Fibroblast of lung (primary cell): ENCODE data around the gene ARFGAP2.

Experiments
- EZH2 ChIP-seq: IDR thresholded peaks from 2 replicates; pipeline ENCODE4 v1.5.1; 2012; ENCODE audit warnings: low read length, control low read depth, mild to moderate bottlenecking; ENCODE audit errors: missing control alignments
- TF ChIP-seq, protein P1 (sequence below), 2 donors: IDR thresholded peaks in 1 of 2; conservative IDR thresholded peaks in 1 of 2; 1 replicate in 1 of 2; 2 replicates in 1 of 2; pipeline ENCODE4 v1.5.1; 2011 to 2012; ENCODE audit warnings: low read length in 2 of 2, control low read depth in 1 of 2, inconsistent platforms in 1 of 2, low read depth in 1 of 2, mild to moderate bottlenecking in 1 of 2

DNA sequence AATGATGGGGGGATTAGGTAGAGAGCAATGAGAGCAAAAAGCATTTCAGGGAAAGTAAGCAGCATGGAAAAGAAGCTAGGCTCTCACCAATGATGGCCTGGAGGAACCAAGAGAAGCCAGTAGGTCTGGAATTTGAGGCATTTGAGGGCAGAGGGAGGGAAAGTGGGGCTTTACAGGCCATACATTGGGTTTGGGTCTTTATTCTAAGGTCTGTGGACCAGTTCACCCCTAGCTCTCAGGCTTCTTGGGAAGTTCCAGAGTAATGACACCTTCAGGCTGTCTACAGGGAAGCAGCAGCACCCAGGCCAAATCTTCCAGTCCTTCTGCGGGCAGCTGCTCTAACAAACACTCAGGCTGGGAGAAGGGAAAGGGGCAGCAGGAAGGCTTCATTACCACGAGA is 29.4 kb downstream of the ARFGAP2 start:
- no peak for TF ChIP-seq EZH2
- TF ChIP-seq, protein P1, sequence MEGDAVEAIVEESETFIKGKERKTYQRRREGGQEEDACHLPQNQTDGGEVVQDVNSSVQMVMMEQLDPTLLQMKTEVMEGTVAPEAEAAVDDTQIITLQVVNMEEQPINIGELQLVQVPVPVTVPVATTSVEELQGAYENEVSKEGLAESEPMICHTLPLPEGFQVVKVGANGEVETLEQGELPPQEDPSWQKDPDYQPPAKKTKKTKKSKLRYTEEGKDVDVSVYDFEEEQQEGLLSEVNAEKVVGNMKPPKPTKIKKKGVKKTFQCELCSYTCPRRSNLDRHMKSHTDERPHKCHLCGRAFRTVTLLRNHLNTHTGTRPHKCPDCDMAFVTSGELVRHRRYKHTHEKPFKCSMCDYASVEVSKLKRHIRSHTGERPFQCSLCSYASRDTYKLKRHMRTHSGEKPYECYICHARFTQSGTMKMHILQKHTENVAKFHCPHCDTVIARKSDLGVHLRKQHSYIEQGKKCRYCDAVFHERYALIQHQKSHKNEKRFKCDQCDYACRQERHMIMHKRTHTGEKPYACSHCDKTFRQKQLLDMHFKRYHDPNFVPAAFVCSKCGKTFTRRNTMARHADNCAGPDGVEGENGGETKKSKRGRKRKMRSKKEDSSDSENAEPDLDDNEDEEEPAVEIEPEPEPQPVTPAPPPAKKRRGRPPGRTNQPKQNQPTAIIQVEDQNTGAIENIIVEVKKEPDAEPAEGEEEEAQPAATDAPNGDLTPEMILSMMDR (conservative IDR thresholded peaks at IDR 0.05 in 1 of 2, IDR thresholded peaks at IDR 0.05 in 1 of 2; ENCODE audit: low read depth in 1 of 2, low read length in 2 of 2), result no peak
